Vagina (tissue), 2 donors: ENCODE data around the gene JAK1.

Source experiments
- POLR2A ChIP-seq, 2 donors: fragments of 450-650 bp; IDR thresholded peaks; one replicate each; pipeline ENCODE4 v1.6.1; 2017; ENCODE audit warnings: antibody characterized with exemption in 2 of 2, mild to moderate bottlenecking in 2 of 2, moderate library complexity in 2 of 2
- POLR2AphosphoS5 ChIP-seq, 2 donors: sonication (generic); formaldehyde crosslinking; IDR thresholded peaks; one replicate each; pipeline ENCODE4 v1.9.0; 2017; ENCODE audit warnings: antibody characterized with exemption in 2 of 2, mild to moderate bottlenecking in 2 of 2, low read depth in 1 of 2; ENCODE audit not compliant: insufficient read depth in 1 of 2
- TF ChIP-seq, protein P1 (sequence below), 3 experiments: fragments of 450-650 bp in 2 of 3; fragments of 200-600 bp in 1 of 3; sonication (generic) in 1 of 3; IDR thresholded peaks; one replicate each; pipeline ENCODE4 v1.5.1; 2017 to 2019; ENCODE audit warnings: antibody characterized with exemption in 3 of 3, mild to moderate bottlenecking in 2 of 3, moderate library complexity in 2 of 3

GRCh38 chr1:64975740-64976139 lies 9.4 kb upstream of the JAK1 start:
- TF ChIP-seq, protein P1, sequence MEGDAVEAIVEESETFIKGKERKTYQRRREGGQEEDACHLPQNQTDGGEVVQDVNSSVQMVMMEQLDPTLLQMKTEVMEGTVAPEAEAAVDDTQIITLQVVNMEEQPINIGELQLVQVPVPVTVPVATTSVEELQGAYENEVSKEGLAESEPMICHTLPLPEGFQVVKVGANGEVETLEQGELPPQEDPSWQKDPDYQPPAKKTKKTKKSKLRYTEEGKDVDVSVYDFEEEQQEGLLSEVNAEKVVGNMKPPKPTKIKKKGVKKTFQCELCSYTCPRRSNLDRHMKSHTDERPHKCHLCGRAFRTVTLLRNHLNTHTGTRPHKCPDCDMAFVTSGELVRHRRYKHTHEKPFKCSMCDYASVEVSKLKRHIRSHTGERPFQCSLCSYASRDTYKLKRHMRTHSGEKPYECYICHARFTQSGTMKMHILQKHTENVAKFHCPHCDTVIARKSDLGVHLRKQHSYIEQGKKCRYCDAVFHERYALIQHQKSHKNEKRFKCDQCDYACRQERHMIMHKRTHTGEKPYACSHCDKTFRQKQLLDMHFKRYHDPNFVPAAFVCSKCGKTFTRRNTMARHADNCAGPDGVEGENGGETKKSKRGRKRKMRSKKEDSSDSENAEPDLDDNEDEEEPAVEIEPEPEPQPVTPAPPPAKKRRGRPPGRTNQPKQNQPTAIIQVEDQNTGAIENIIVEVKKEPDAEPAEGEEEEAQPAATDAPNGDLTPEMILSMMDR (IDR thresholded peaks at IDR 0.05): no peak
- TF ChIP-seq POLR2A (IDR thresholded peaks at IDR 0.05): no peak
- TF ChIP-seq POLR2AphosphoS5 (IDR thresholded peaks at IDR 0.05; ENCODE audit: insufficient read depth in 1 of 2, low read depth in 1 of 2): no peak
